GM23338 (cell line): ENCODE measurements around the gene PPCS. TPM values are rescaled to one million over a fixed set of nuclear protein-coding genes. Genes with fewer than 3 reads are reported as not detected.

Source experiments
- ATAC-seq: fragments of 200-7000 bp; cut with Tn5 transposase; 3 replicates; pipeline ENCODE4 v1.9.1; 2020
- DNase-seq: peaks from one replicate; pipeline ENCODE4 v3.0.0-alpha.2; 2015; ENCODE audit warnings: low spot score
- H2AFZ ChIP-seq: fragments of 200-600 bp; sonication (generic); 2 replicates; pipeline ENCODE4 v1.8.0; 2016; ENCODE audit warnings: antibody characterized with exemption, mild to moderate bottlenecking, moderate library complexity
- H3F3A ChIP-seq: fragments of 200-600 bp; sonication (generic); replicated peaks from 2 replicates; pipeline ENCODE4 v1.8.0; 2017; ENCODE audit warnings: antibody characterized with exemption, mixed run types, low read depth
- H3K27ac ChIP-seq: fragments of 200-600 bp; sonication (generic); 2 replicates; pipeline ENCODE4 v1.6.1; 2016; ENCODE audit warnings: low read depth
- H3K27me3 ChIP-seq: fragments of 200-600 bp; sonication (generic); 2 replicates; pipeline ENCODE4 v1.8.0; 2016; ENCODE audit warnings: mild to moderate bottlenecking, mixed run types, moderate library complexity; ENCODE audit not compliant: insufficient read depth
- H3K36me3 ChIP-seq: fragments of 200-600 bp; sonication (generic); 2 replicates; pipeline ENCODE4 v1.8.0; 2016; ENCODE audit warnings: mild to moderate bottlenecking; ENCODE audit not compliant: insufficient read depth
- H3K4me1 ChIP-seq: fragments of 200-600 bp; sonication (generic); 2 replicates; pipeline ENCODE4 v1.8.0; 2016; ENCODE audit warnings: mild to moderate bottlenecking, moderate library complexity; ENCODE audit not compliant: insufficient read depth
- H3K4me2 ChIP-seq: fragments of 200-600 bp; sonication (generic); 2 replicates; pipeline ENCODE4 v1.7.1; 2017; ENCODE audit warnings: mixed run types
- H3K4me3 ChIP-seq: fragments of 200-600 bp; sonication (generic); 2 replicates; pipeline ENCODE4 v1.6.1; 2016; ENCODE audit warnings: mixed run types
- H3K79me2 ChIP-seq: fragments of 200-600 bp; sonication (generic); replicated peaks from 2 replicates; pipeline ENCODE4 v1.8.0; 2017; ENCODE audit warnings: mild to moderate bottlenecking; ENCODE audit not compliant: insufficient read depth
- H3K9me2 ChIP-seq: fragments of 200-600 bp; sonication (generic); 2 replicates; pipeline ENCODE4 v1.8.0; 2017; ENCODE audit not compliant: insufficient read depth
- H4K20me1 ChIP-seq: fragments of 200-600 bp; sonication (generic); replicated peaks from 2 replicates; pipeline ENCODE4 v1.8.0; 2017; ENCODE audit warnings: mild to moderate bottlenecking; ENCODE audit not compliant: insufficient read depth
- H3K27ac Mint-ChIP-seq: 2 replicates; pipeline ENCODE4 v1.8.0; 2020; ENCODE audit warnings: inconsistent platforms, mild to moderate bottlenecking, moderate library complexity, mixed read lengths
- H3K27me3 Mint-ChIP-seq: 3 replicates; pipeline ENCODE4 v1.8.0; 2022; ENCODE audit warnings: low read depth, mild to moderate bottlenecking, moderate library complexity, mixed read lengths, inconsistent platforms; ENCODE audit not compliant: insufficient read depth, poor library complexity
- H3K36me3 Mint-ChIP-seq: 3 replicates; pipeline ENCODE4 v1.8.0; 2021; ENCODE audit warnings: low read depth, mild to moderate bottlenecking, inconsistent platforms, moderate library complexity, mixed read lengths
- H3K4me1 Mint-ChIP-seq: 3 replicates; pipeline ENCODE4 v1.8.0; 2020; ENCODE audit warnings: mild to moderate bottlenecking, inconsistent platforms, mixed read lengths
- H3K4me3 Mint-ChIP-seq: 3 replicates; pipeline ENCODE4 v1.8.0; 2021; ENCODE audit warnings: moderate library complexity, mild to moderate bottlenecking, inconsistent platforms, mixed read lengths
- H3K9me3 Mint-ChIP-seq: 3 replicates; pipeline ENCODE4 v1.8.0; 2020; ENCODE audit warnings: moderate library complexity, mild to moderate bottlenecking, inconsistent platforms, mixed read lengths
- CREB1 ChIP-seq: fragments of 250-450 bp; sonication (Bioruptor Pico); IDR thresholded peaks from 2 replicates; pipeline ENCODE4 v1.5.0; 2020; ENCODE audit warnings: low read depth, mild to moderate bottlenecking, moderate library complexity
- CTCF ChIP-seq, 2 experiments: fragments of 200-600 bp in 1 of 2; sonication (generic) in 1 of 2; conservative IDR thresholded peaks; 2 replicates each; pipeline versions ENCODE4 v1.5.1 to v1.6.1; 2016 to 2017; ENCODE audit warnings: antibody characterized with exemption in 2 of 2, low read depth in 2 of 2, mild to moderate bottlenecking in 2 of 2, moderate library complexity in 1 of 2
- ETS1 ChIP-seq: IDR thresholded peaks from 2 replicates; pipeline ENCODE4 v1.6.1; 2016; ENCODE audit warnings: antibody characterized with exemption
- EZH2phosphoT487 ChIP-seq: fragments of 200-600 bp; sonication (generic); IDR thresholded peaks from one replicate; pipeline ENCODE4 v1.8.1; 2018; ENCODE audit warnings: antibody characterized with exemption; ENCODE audit not compliant: unreplicated experiment
- JUNB ChIP-seq: IDR thresholded peaks from one replicate; pipeline ENCODE4 v1.6.1; 2016; ENCODE audit warnings: antibody characterized with exemption; ENCODE audit not compliant: unreplicated experiment
- NANOG ChIP-seq: IDR thresholded peaks from 2 replicates; pipeline ENCODE4 v1.6.1; 2016; ENCODE audit warnings: antibody characterized with exemption, borderline replicate concordance
- REST ChIP-seq: IDR thresholded peaks from one replicate; pipeline ENCODE4 v1.6.1; 2018; ENCODE audit warnings: antibody characterized with exemption; ENCODE audit not compliant: unreplicated experiment
- STAT1 ChIP-seq: IDR thresholded peaks from one replicate; pipeline ENCODE4 v1.6.1; 2016; ENCODE audit warnings: antibody characterized with exemption; ENCODE audit not compliant: unreplicated experiment
- ZNF114 ChIP-seq: fragments of 250-450 bp; sonication (Bioruptor Pico); IDR thresholded peaks from 2 replicates; pipeline ENCODE4 v1.5.0; 2020; ENCODE audit warnings: mild to moderate bottlenecking, moderate library complexity
- ZNF331 ChIP-seq: fragments of 250-450 bp; sonication (Bioruptor Pico); IDR thresholded peaks from 2 replicates; pipeline ENCODE4 v1.5.0; 2020; ENCODE audit warnings: low read depth, mild to moderate bottlenecking, moderate library complexity
- ZNF462 ChIP-seq: fragments of 250-450 bp; sonication (Bioruptor Pico); IDR thresholded peaks from 2 replicates; pipeline ENCODE4 v1.5.0; 2020; ENCODE audit warnings: mild to moderate bottlenecking, moderate library complexity
- polyA plus RNA-seq: library from polyadenylated mRNA; unstranded; fragments of >200 nt; fragmentation: Nextera tagmentation; extraction: Ambion mirVana; gene quantifications from 2 replicates; pipeline ENCODE4 v1.2.1, GENCODE V29; 2016
- total RNA-seq: library from RNA; depleted of rRNA; stranded (reverse); fragments of >200 nt; shearing (Covaris generic); gene quantifications from 2 replicates; pipeline ENCODE4 v1.2.3, GENCODE V29; 2014

Gene PPCS
- total and polyA plus RNA-seq, 2 experiments from 2014 or later: 35.6 to 47.6 TPM

GRCh38 chr1:42422737-42423136 is 33.6 kb upstream of the PPCS start:
- H3K9me2 ChIP-seq: no peaks in the 10 kb centered on the region
- ATAC-seq (no peak), DNase-seq (no peak)
- H3K27ac ChIP-seq: no peak overlapping the region
- TF ChIP-seq ZNF462: no peak
- no peak for TF ChIP-seq ZNF331 (CRISPR knock-in tag)
- no peak for TF ChIP-seq STAT1
- no peak for TF ChIP-seq EZH2phosphoT487
- TF ChIP-seq CTCF (conservative IDR thresholded peaks at IDR 0.05; ENCODE audit: low read depth in 2 of 2): no peak
- no peak for TF ChIP-seq JUNB
- no peak for TF ChIP-seq REST
- no peak for TF ChIP-seq ETS1
- TF ChIP-seq CREB1 (CRISPR knock-in tag): no peak
- no peak for TF ChIP-seq ZNF114
- TF ChIP-seq NANOG: no peak
- no peaks in the 10 kb centered on the region for H4K20me1 ChIP-seq
- Mint-ChIP-seq H3K27me3 (peaks cover 11% of the 10 kb centered on the region), H3K27ac (no peak overlapping the region), H3K4me3 (no peak overlapping the region), H3K4me1 (peaks cover 41% of the 10 kb centered on the region), H3K36me3 (no peaks in the 10 kb centered on the region), H3K9me3 (no peaks in the 10 kb centered on the region)
- H3K4me3 ChIP-seq: no peak overlapping the region
- no peaks in the 10 kb centered on the region for H3K79me2 ChIP-seq
- H3K4me1 ChIP-seq: peaks cover 20% of the 10 kb centered on the region
- H3K27me3 ChIP-seq: no peaks in the 10 kb centered on the region
- H2AFZ ChIP-seq: no peak overlapping the region
- no peaks in the 10 kb centered on the region for H3K36me3 ChIP-seq
- no peak overlapping the region for H3K4me2 ChIP-seq
- H3F3A ChIP-seq: no peaks in the 10 kb centered on the region
